ENCODE data around the gene FAM53B. TPM values are rescaled to one million over a fixed set of nuclear protein-coding genes. Genes with fewer than 3 reads are reported as not detected.

FAM53B gene
- total and polyA plus RNA-seq, 7 donors = 9.6 to 36.6 (median 34.2) TPM

DNA sequence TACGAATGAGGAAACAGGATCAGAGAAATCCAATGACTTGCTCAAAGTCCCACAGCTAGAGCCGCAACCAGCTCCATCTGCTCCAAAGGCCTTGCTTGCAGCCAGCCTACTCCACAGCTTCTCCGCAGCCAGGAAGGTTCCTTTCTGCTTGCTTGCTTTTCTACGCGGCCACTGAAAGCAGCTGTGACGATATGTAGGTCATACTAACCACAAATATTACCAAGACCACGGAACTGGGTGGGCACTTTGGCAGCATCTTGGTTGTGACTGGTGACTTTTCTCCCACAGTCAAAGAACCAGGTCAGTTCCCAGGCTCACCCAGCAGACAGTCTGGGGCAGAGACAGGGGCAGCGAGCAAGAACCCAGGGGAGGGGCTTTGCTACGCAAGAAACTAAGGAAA is 86.4 kb downstream of the FAM53B start:
- peaks cover 0 to 6% (median 0%) of the 10 kb centered on the region in 4 donors for H3K36me3 ChIP-seq
- intact Hi-C loops (cut with DNase I) = no loop called here
- DNase-seq = no peak
- H3K9me3 ChIP-seq = no peaks in the 10 kb centered on the region
- H3K27me3 ChIP-seq = no peaks in the 10 kb centered on the region
- H3K27ac ChIP-seq = peak overlapping the region in 1 of 4 donors; percentile 28
- peaks cover 0 to 21% (median 12%) of the 10 kb centered on the region in 4 donors for H3K4me1 ChIP-seq
- TF ChIP-seq EP300 (IDR thresholded peaks at IDR 0.05) (no peak), POLR2A (IDR thresholded peaks at IDR 0.05) (no peak), POLR2AphosphoS5 (IDR thresholded peaks at IDR 0.05) (no peak)
- TF ChIP-seq, protein P1, sequence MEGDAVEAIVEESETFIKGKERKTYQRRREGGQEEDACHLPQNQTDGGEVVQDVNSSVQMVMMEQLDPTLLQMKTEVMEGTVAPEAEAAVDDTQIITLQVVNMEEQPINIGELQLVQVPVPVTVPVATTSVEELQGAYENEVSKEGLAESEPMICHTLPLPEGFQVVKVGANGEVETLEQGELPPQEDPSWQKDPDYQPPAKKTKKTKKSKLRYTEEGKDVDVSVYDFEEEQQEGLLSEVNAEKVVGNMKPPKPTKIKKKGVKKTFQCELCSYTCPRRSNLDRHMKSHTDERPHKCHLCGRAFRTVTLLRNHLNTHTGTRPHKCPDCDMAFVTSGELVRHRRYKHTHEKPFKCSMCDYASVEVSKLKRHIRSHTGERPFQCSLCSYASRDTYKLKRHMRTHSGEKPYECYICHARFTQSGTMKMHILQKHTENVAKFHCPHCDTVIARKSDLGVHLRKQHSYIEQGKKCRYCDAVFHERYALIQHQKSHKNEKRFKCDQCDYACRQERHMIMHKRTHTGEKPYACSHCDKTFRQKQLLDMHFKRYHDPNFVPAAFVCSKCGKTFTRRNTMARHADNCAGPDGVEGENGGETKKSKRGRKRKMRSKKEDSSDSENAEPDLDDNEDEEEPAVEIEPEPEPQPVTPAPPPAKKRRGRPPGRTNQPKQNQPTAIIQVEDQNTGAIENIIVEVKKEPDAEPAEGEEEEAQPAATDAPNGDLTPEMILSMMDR (IDR thresholded peaks at IDR 0.05) = no peak
- WGBS, 2 donors = 67 to 73% methylated on average over 9 of the region's 9 CpGs
- H3K4me3 ChIP-seq = no peak overlapping the region

DNA sequence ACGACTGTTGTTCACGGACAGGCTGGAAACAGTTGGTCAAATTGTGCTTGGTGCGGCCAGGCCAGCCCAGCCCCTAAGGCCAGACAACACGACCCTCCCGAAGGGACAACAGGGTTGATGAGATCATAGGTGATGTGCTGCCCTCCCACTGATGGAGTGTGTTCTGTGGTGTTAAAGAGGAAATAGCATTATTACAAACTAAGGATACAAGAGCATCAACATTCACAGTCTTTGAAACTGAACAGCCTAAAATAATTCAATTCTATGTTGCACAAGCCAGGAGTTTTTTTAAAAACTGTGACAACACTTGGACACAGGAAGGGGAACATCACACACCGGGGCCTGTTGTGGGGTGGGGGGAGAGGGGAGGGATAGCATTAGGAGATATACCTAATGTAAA is 87.6 kb downstream of the FAM53B start:
- H3K4me1 ChIP-seq = peaks cover 0 to 21% (median 13%) of the 10 kb centered on the region in 4 donors
- DNase-seq = no peak
- intact Hi-C loops (cut with DNase I) = no loop called here
- TF ChIP-seq, protein P1 (IDR thresholded peaks at IDR 0.05) = no peak
- no peak for TF ChIP-seq POLR2A (IDR thresholded peaks at IDR 0.05)
- no peak for TF ChIP-seq EP300 (IDR thresholded peaks at IDR 0.05)
- TF ChIP-seq POLR2AphosphoS5 (IDR thresholded peaks at IDR 0.05) = no peak
- H3K27ac ChIP-seq = no peak overlapping the region
- no peaks in the 10 kb centered on the region for H3K27me3 ChIP-seq
- peaks cover 0 to 6% (median 0%) of the 10 kb centered on the region in 4 donors for H3K36me3 ChIP-seq
- WGBS, 2 donors = 93% methylated on average over 6 of the region's 6 CpGs
- no peak overlapping the region for H3K4me3 ChIP-seq
- H3K9me3 ChIP-seq = no peaks in the 10 kb centered on the region

DNA sequence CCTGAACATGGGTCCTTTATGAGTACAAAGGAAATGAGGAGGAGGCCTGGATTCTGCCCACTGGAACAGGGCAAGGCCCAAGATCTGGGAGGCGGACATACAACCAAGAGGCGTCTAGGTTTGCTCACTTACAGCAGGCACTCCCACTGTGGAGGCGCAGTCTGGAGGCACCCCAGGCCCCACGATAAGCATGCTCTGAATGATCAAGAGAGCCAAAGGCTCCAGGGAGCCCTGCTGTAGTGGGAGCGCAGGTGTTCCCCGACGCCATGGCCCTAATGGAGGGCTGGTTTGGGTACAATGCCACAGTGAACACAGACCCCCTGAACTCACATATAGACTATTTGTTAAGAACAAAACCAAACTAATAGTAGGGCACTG is 88.1 kb downstream of the FAM53B start:
- peaks cover 0 to 24% (median 13%) of the 10 kb centered on the region in 4 donors for H3K4me1 ChIP-seq
- intact Hi-C loops (cut with DNase I) = no loop called here

DNA sequence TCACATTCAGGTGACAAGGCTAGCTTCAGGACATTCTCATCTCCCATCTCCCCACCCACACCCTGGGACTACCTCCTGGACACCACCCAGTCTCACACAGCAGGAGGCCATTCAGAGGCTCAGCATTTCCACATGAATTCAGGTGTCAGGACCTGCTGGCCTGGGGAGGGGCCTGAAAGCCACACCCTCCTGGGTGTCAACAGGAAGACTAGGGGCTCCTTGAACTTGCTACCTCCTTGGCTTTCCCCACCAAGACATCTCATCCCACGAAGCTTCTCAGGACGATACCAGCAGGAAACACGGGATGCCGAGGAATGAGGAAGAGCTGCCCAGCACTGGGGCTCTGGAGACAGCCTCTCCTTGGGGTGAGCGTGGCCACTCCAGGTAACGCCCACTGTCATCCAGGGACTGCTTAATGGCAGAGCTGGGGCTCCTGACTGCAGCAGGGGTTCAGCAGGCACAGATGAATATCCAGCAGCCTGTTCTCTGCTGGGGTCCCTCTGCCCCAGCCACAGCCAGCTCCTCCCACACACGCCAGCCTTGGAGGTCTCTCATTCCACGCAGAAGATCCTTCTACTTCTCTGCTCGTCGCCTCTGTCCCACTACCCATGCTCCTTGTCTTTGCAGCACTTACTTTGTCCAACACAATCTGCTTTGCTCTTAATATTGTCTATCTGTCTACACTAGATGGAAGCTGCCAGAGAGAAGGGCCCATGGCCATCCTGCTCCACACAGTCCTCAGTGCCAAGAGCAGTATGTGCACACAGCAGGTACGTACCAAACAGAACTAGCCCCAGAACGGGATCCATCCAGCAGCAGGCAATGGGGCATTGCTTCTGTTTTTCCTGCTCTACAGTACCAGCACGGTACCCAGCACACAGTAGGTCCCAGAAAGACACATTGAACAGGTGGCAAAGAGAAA is 88.7 kb downstream of the FAM53B start:
- Histone ChIP-seq H3K9me3 (no peaks in the 10 kb centered on the region), H3K4me3 (no peak overlapping the region), H3K27ac (peak overlapping the region in 2 of 4 donors; percentile 44 to 57), H3K36me3 (peaks cover 0 to 6% (median 0%) of the 10 kb centered on the region in 4 donors), H3K27me3 (no peaks in the 10 kb centered on the region), H3K4me1 (peaks cover 0 to 24% (median 13%) of the 10 kb centered on the region in 4 donors)
- TF ChIP-seq, protein P1 (IDR thresholded peaks at IDR 0.05) = no peak
- TF ChIP-seq POLR2AphosphoS5 (IDR thresholded peaks at IDR 0.05) (no peak), EP300 (IDR thresholded peaks at IDR 0.05) (no peak), POLR2A (IDR thresholded peaks at IDR 0.05) (no peak)
- WGBS, 2 donors = 88 to 91% methylated on average over 13 of the region's 13 CpGs
- intact Hi-C loops (cut with DNase I) = no loop called here
- DNase-seq = no peak

More for the DNA sequence above, 88.1 kb downstream of the FAM53B start:
- Histone ChIP-seq H3K36me3 (peaks cover 0 to 6% (median 0%) of the 10 kb centered on the region in 4 donors), H3K27me3 (no peaks in the 10 kb centered on the region), H3K9me3 (no peaks in the 10 kb centered on the region), H3K27ac (no peak overlapping the region), H3K4me3 (no peak overlapping the region)
- TF ChIP-seq EP300 (IDR thresholded peaks at IDR 0.05) (no peak), POLR2AphosphoS5 (IDR thresholded peaks at IDR 0.05) (no peak), POLR2A (IDR thresholded peaks at IDR 0.05) (no peak)
- TF ChIP-seq, protein P1 (IDR thresholded peaks at IDR 0.05) = no peak
- 98% methylated on average over 7 of the region's 7 CpGs for WGBS, 2 donors
- no peak for DNase-seq
